GM23338 (cell line): ENCODE results near the gene TMEM244.

Source experiments
- CTCF ChIP-seq, 2 experiments: fragments of 200-600 bp in 1 of 2; sonication (generic) in 1 of 2; conservative IDR thresholded peaks; 2 replicates each; pipeline versions ENCODE4 v1.5.1 to v1.6.1; 2016 to 2017; ENCODE audit warnings: antibody characterized with exemption in 2 of 2, low read depth in 2 of 2, mild to moderate bottlenecking in 2 of 2, moderate library complexity in 1 of 2
- EZH2 ChIP-seq: fragments of 200-600 bp; sonication (generic); IDR thresholded peaks from one replicate; pipeline ENCODE4 v1.8.0; 2017; ENCODE audit warnings: antibody characterized with exemption, mild to moderate bottlenecking, low read depth; ENCODE audit not compliant: unreplicated experiment
- POLR2AphosphoS5 ChIP-seq: IDR thresholded peaks from 2 replicates; pipeline ENCODE4 v1.6.1; 2016; ENCODE audit warnings: antibody characterized with exemption, low read depth

DNA sequence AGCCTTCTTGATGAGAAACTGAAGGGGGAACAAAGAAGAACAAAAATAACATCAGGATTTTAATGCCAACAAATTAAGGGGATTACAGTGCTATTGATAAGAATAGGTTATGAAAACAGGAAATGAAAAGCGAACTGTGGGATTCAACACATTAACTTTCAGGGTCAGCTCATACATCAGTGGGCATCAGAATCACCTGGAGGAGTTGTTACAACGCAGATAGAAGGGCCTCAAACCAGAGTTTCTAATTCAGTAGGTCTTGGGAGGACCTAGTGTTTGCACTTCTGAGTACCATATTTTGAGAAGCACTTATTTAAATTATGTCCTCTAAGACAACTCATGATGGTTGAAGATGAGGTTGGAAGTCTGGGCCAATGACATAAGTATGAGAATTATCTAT, 5.6 kb upstream of the TMEM244 start:
- TF ChIP-seq CTCF (conservative IDR thresholded peaks at IDR 0.05; ENCODE audit: low read depth in 2 of 2) = no peak
- no peak for TF ChIP-seq POLR2AphosphoS5
- no peak for TF ChIP-seq EZH2
